Activated CD4-positive, alpha-beta memory T cell treated with anti-CD3 and anti-CD28 coated beads for 36 hours (primary cell): ENCODE measurements around the gene SSNA1. TPM values are rescaled to one million over a fixed set of nuclear protein-coding genes. Genes with fewer than 3 reads are reported as not detected.

Source experiments
- CTCF ChIA-PET: fragments of 350-600 bp; sonication (Branson Sonifier 250); formaldehyde crosslinking; loops from one replicate; lab custom pipeline; 2021; ENCODE audit warnings: antibody characterized with exemption, inconsistent platforms; lab: Charles Lee
- POLR2A ChIA-PET: fragments of 350-600 bp; sonication (Branson Sonifier 250); formaldehyde crosslinking; loops from one replicate; lab custom pipeline; 2021; ENCODE audit warnings: antibody characterized with exemption; lab: Charles Lee
- DNase-seq: peaks from one replicate; pipeline ENCODE4 v3.0.0-alpha.2; 2020
- H3K27ac Mint-ChIP-seq: one replicate; pipeline ENCODE4 v1.8.0; 2021; ENCODE audit warnings: mixed read lengths
- H3K27me3 Mint-ChIP-seq: one replicate; pipeline ENCODE4 v1.8.0; 2021; ENCODE audit warnings: mixed read lengths
- H3K36me3 Mint-ChIP-seq: one replicate; pipeline ENCODE4 v1.8.0; 2021; ENCODE audit warnings: mixed read lengths
- H3K4me1 Mint-ChIP-seq: one replicate; pipeline ENCODE4 v1.8.0; 2021; ENCODE audit warnings: low read depth, mixed read lengths
- H3K4me3 Mint-ChIP-seq: one replicate; pipeline ENCODE4 v1.8.0; 2021; ENCODE audit warnings: mild to moderate bottlenecking, mixed read lengths
- H3K9me3 Mint-ChIP-seq: one replicate; pipeline ENCODE4 v1.8.0; 2021; ENCODE audit warnings: mixed read lengths
- intact Hi-C: fragments of 100-400 bp; cut with micrococcal nuclease; formaldehyde crosslinking; loops from one replicate; pipeline ENCODE4 v1.15.1; 2023
- total RNA-seq, 2 experiments: library from RNA; stranded (reverse); gene quantifications; one replicate each; pipeline ENCODE4 v1.2.3, GENCODE V29; 2021

Gene SSNA1
- total RNA-seq, 2 experiments from 2014 or later, result 58.9 to 62.1 TPM

GRCh38 chr9:137222190-137223077 is 34.0 kb downstream of the SSNA1 start, which contains the start of gene RNF208:
Gene RNF208 (minus strand): TSS chr9:137222240. CDS start chr9:137221212, 1,028 bp downstream.
- H3K4me3 Mint-ChIP-seq, result peak within 1 kb of the TSS; percentile 73
- POLR2A ChIA-PET, result interaction anchor here (0.5 to 6.8 kb wide), 12 partner anchors 17 to 136 kb away, joined by 3 to 38 read pairs (median 6); partner anchors contain the start of genes ANAPC2, MAN1B1, SSNA1 and TPRN
- peak within 1 kb of the TSS; percentile 58 for H3K27ac Mint-ChIP-seq
- DNase-seq, result no peak
- CTCF ChIA-PET, result interaction anchor here (0.9 to 6.6 kb wide), 8 partner anchors 14 to 127 kb away, joined by 3 to 54 read pairs (median 8); partner anchors contain the start of genes SSNA1 and TUBB4B
- no peaks in the 10 kb centered on the region for H3K27me3 Mint-ChIP-seq
- peaks cover 3% of the 10 kb centered on the region for H3K4me1 Mint-ChIP-seq
- no peaks in the 10 kb centered on the region for H3K36me3 Mint-ChIP-seq
- H3K9me3 Mint-ChIP-seq, result no peaks in the 10 kb centered on the region
- intact Hi-C loops, result loop anchor here (1.0 to 5.0 kb wide), 9 partner anchors 17 to 739 kb away; partner anchors contain the start of genes ANAPC2, MAN1B1, NDOR1 and SEC16A

- DNase-seq, result peak; percentile 99
- CTCF ChIA-PET, result interaction anchor here (0.9 to 6.6 kb wide), 10 partner anchors 13 to 128 kb away, joined by 3 to 54 read pairs (median 6); partner anchors contain the start of genes SSNA1 and TUBB4B
- Mint-ChIP-seq H3K9me3 (no peaks in the 10 kb centered on the region), H3K4me3 (peak overlapping the region; percentile 73), H3K27me3 (peaks cover 2% of the 10 kb centered on the region), H3K36me3 (no peaks in the 10 kb centered on the region), H3K4me1 (peaks cover 5% of the 10 kb centered on the region), H3K27ac (peak overlapping the region; percentile 58)
- intact Hi-C loops, result loop anchor here (1.0 to 5.0 kb wide), 9 partner anchors 17 to 740 kb away; partner anchors contain the start of genes ANAPC2, MAN1B1, NDOR1 and SEC16A
- POLR2A ChIA-PET, result interaction anchor here (0.5 to 6.8 kb wide), 13 partner anchors 17 to 137 kb away, joined by 3 to 38 read pairs (median 6); partner anchors contain the start of genes ANAPC2, MAN1B1, SSNA1 and TPRN
These were observed 34.8 kb downstream of the SSNA1 start for GRCh38 chr9:137223078-137223970.

GRCh38 chr9:137224830-137225694 is 36.6 kb downstream of the SSNA1 start, which contains the start of gene CYSRT1:
Gene CYSRT1 (plus strand): TSS chr9:137225174. CDS start chr9:137225622, 448 bp downstream.
- Mint-ChIP-seq H3K27me3 (peaks cover 2% of the 10 kb centered on the region), H3K9me3 (no peaks in the 10 kb centered on the region), H3K4me3 (peak within 1 kb of the TSS; percentile 73), H3K27ac (peak within 1 kb of the TSS; percentile 56), H3K36me3 (no peaks in the 10 kb centered on the region), H3K4me1 (peaks cover 5% of the 10 kb centered on the region)
- POLR2A ChIA-PET, result interaction anchor here (0.6 to 6.8 kb wide), 4 partner anchors 16 to 37 kb away, joined by 3 to 38 read pairs (median 3); partner anchors contain the start of genes SSNA1, TPRN and TUBB4B
- DNase-seq, result peak; percentile 61
- CTCF ChIA-PET, result interaction anchor here (0.9 to 6.6 kb wide), 6 partner anchors 11 to 195 kb away, joined by 3 to 54 read pairs (median 10); partner anchors contain the start of gene TUBB4B
- intact Hi-C loops, result loop anchor here (5.0 kb wide), 1 partner anchor 433 kb away; the partner anchor contains the start of gene TMEM141

- H3K27ac Mint-ChIP-seq, result no peak overlapping the region
- intact Hi-C loops, result no loop called here
These were observed 37.3 kb downstream of the SSNA1 start for GRCh38 chr9:137225699-137226331.

GRCh38 chr9:137226338-137227053 is 38.0 kb downstream of the SSNA1 start:
- no peaks in the 10 kb centered on the region for H3K36me3 Mint-ChIP-seq
- POLR2A ChIA-PET, result interaction anchor here (6.8 kb wide), 1 partner anchor 14 kb away, joined by 38 read pairs; the partner anchor contains the start of gene TUBB4B
- no peak overlapping the region for H3K27ac Mint-ChIP-seq
- peaks cover 5% of the 10 kb centered on the region for H3K27me3 Mint-ChIP-seq
- H3K4me3 Mint-ChIP-seq, result no peak overlapping the region
- intact Hi-C loops, result no loop called here
- no peak for DNase-seq
- no peaks in the 10 kb centered on the region for H3K9me3 Mint-ChIP-seq
- H3K4me1 Mint-ChIP-seq, result peaks cover 5% of the 10 kb centered on the region
- CTCF ChIA-PET, result interaction anchor here (0.6 to 6.6 kb wide), 19 partner anchors 10 to 197 kb away, joined by 3 to 54 read pairs (median 5); partner anchors contain the start of genes DPP7, NDOR1, SSNA1 and TMEM203

More at GRCh38 chr9:137225699-137226331, 37.3 kb downstream of the SSNA1 start:
- ChIA-PET POLR2A (interaction anchor here (0.6 to 6.8 kb wide), 4 partner anchors 15 to 38 kb away, joined by 3 to 38 read pairs (median 3); partner anchors contain the start of genes SSNA1, TPRN and TUBB4B), CTCF (interaction anchor here (0.6 to 6.6 kb wide), 9 partner anchors 11 to 196 kb away, joined by 3 to 54 read pairs (median 10); partner anchors contain the start of genes DPP7 and SSNA1)
- no peaks in the 10 kb centered on the region for H3K36me3 Mint-ChIP-seq
- H3K4me1 Mint-ChIP-seq, result peaks cover 5% of the 10 kb centered on the region
- no peak for DNase-seq
- no peaks in the 10 kb centered on the region for H3K9me3 Mint-ChIP-seq
- no peak overlapping the region for H3K4me3 Mint-ChIP-seq
- H3K27me3 Mint-ChIP-seq, result peaks cover 5% of the 10 kb centered on the region

GRCh38 chr9:137227054-137227852 is 38.8 kb downstream of the SSNA1 start, which contains the start of gene RNF224:
Gene RNF224 (plus strand): TSS chr9:137227502. CDS start chr9:137228336, 834 bp downstream.
- CTCF ChIA-PET, result interaction anchor here (0.7 to 6.6 kb wide), 28 partner anchors 9 to 198 kb away, joined by 3 to 54 read pairs (median 4); partner anchors contain the start of genes DPP7, NDOR1, NELFB and TMEM203
- intact Hi-C loops, result no loop called here
- no peaks in the 10 kb centered on the region for H3K9me3 Mint-ChIP-seq
- peaks cover 5% of the 10 kb centered on the region for H3K27me3 Mint-ChIP-seq
- H3K36me3 Mint-ChIP-seq, result no peaks in the 10 kb centered on the region
- peak within 1 kb of the TSS; percentile 64 for H3K27ac Mint-ChIP-seq
- H3K4me1 Mint-ChIP-seq, result peaks cover 5% of the 10 kb centered on the region
- no peak within 1 kb of the TSS for H3K4me3 Mint-ChIP-seq
- POLR2A ChIA-PET, result interaction anchor here (0.6 to 6.8 kb wide), 2 partner anchors 14 to 107 kb away, joined by 3 to 38 read pairs; partner anchors contain the start of gene TUBB4B
- peak; percentile 86 for DNase-seq

GRCh38 chr9:137227853-137228505 is 39.5 kb downstream of the SSNA1 start:
- Mint-ChIP-seq H3K4me1 (peaks cover 3% of the 10 kb centered on the region), H3K27me3 (peaks cover 5% of the 10 kb centered on the region), H3K36me3 (no peaks in the 10 kb centered on the region), H3K27ac (peak overlapping the region; percentile 64), H3K9me3 (no peaks in the 10 kb centered on the region), H3K4me3 (no peak overlapping the region)
- intact Hi-C loops, result no loop called here
- DNase-seq, result no peak
- CTCF ChIA-PET, result interaction anchor here (1.0 to 6.6 kb wide), 22 partner anchors 9 to 199 kb away, joined by 3 to 54 read pairs (median 4); partner anchors contain the start of genes DPP7, NDOR1, NELFB and TMEM203
- POLR2A ChIA-PET, result interaction anchor here (6.8 kb wide), 1 partner anchor 13 kb away, joined by 38 read pairs; the partner anchor contains the start of gene TUBB4B

GRCh38 chr9:137228506-137228967 is 40.1 kb downstream of the SSNA1 start:
- no peak overlapping the region for H3K27ac Mint-ChIP-seq
- H3K36me3 Mint-ChIP-seq, result no peaks in the 10 kb centered on the region
- no peak for DNase-seq
- no peak overlapping the region for H3K4me3 Mint-ChIP-seq
- H3K9me3 Mint-ChIP-seq, result no peaks in the 10 kb centered on the region
- ChIA-PET CTCF (interaction anchor here (1.4 to 6.6 kb wide), 5 partner anchors 8 to 114 kb away, joined by 4 to 54 read pairs (median 15); partner anchors contain the start of genes DPP7, NDOR1, TMEM203 and TUBB4B), POLR2A (no interaction called here)
- intact Hi-C loops, result no loop called here
- peaks cover 2% of the 10 kb centered on the region for H3K4me1 Mint-ChIP-seq
- peaks cover 5% of the 10 kb centered on the region for H3K27me3 Mint-ChIP-seq
